K562 (cell line): ENCODE results near the gene FUBP3. TPM values are rescaled to one million over a fixed set of nuclear protein-coding genes. Genes with fewer than 3 reads are reported as not detected.

Experiments used
- ATF3 ChIP-seq, 2 experiments: fragments of 450-650 bp in 1 of 2; sonication (generic) in 1 of 2; formaldehyde crosslinking in 1 of 2; IDR thresholded peaks in 1 of 2; conservative IDR thresholded peaks in 1 of 2; 2 replicates each; pipeline versions ENCODE4 v1.6.1 to v1.8.1; 2016 to 2023; ENCODE audit warnings: mild to moderate bottlenecking in 2 of 2, moderate library complexity in 2 of 2, inconsistent platforms in 1 of 2, missing genetic modification reagents in 1 of 2
- ATF4 ChIP-seq: fragments of 450-650 bp; formaldehyde crosslinking; IDR thresholded peaks from 2 replicates; pipeline ENCODE4 v1.4.0; 2022; ENCODE audit warnings: mild to moderate bottlenecking, moderate library complexity
- HLTF ChIP-seq: fragments of 450-650 bp; IDR thresholded peaks from 2 replicates; pipeline ENCODE4 v1.6.1; 2016
- MAX ChIP-seq: sonication (generic); formaldehyde crosslinking; IDR thresholded peaks from 2 replicates; pipeline ENCODE4 v1.9.0; 2022; ENCODE audit warnings: mild to moderate bottlenecking, missing genetic modification reagents
- MCM5 ChIP-seq: fragments of 450-650 bp; IDR thresholded peaks from 2 replicates; pipeline ENCODE4 v1.6.1; 2016; ENCODE audit warnings: low read depth
- NFIX ChIP-seq: fragments of 250-450 bp; sonication (Bioruptor Pico); IDR thresholded peaks from 2 replicates; pipeline ENCODE4 v1.4.0; 2020; ENCODE audit warnings: low read depth, mild to moderate bottlenecking, moderate library complexity
- NFRKB ChIP-seq: fragments of 450-650 bp; IDR thresholded peaks from 2 replicates; pipeline ENCODE4 v1.6.1; 2016; ENCODE audit warnings: low read depth
- PHTF2 ChIP-seq: fragments of 250-450 bp; sonication (Bioruptor Pico); IDR thresholded peaks from 2 replicates; pipeline ENCODE4 v1.5.0; 2021; ENCODE audit warnings: mild to moderate bottlenecking
- RBM25 ChIP-seq: fragments of 200-400 bp; formaldehyde crosslinking; IDR thresholded peaks from 2 replicates; pipeline ENCODE4 v1.6.1; 2018; ENCODE audit warnings: low read length, low read depth, moderate library complexity; ENCODE audit not compliant: severe bottlenecking
- SMARCA5 ChIP-seq: fragments of 450-650 bp; IDR thresholded peaks from 2 replicates; pipeline ENCODE4 v1.6.1; 2016
- ZNF57 ChIP-seq: fragments of 450-650 bp; formaldehyde crosslinking; IDR thresholded peaks from 2 replicates; pipeline ENCODE4 v1.4.0; 2020; ENCODE audit warnings: mild to moderate bottlenecking, moderate library complexity
- polyA plus RNA-seq, 8 experiments: library from polyadenylated mRNA; depleted of rRNA in 4 of 8; stranded (reverse) in 5 of 8; unstranded in 3 of 8; fragments of >200 nt; fragmentation: Nextera tagmentation in 2 of 8; fragmentation: Illumina TruSeq in 1 of 8; extraction: Ambion mirVana in 2 of 8; extraction: Trizol in 1 of 8; gene quantifications; 2 replicates each; pipeline versions ENCODE4 v1.2.1 to v1.2.3, GENCODE V29; 2011 to 2014; ENCODE audit warnings: inconsistent platforms in 1 of 8, missing spikeins in 1 of 8
- total RNA-seq, 7 experiments: library from RNA; depleted of rRNA in 6 of 7; stranded (reverse); fragments of >200 nt in 6 of 7; fragmentation: Illumina TruSeq in 2 of 7; extraction: Trizol in 2 of 7; gene quantifications; 2 replicates each; pipeline versions ENCODE4 v1.2.1 to v1.2.3, GENCODE V29; 2011 to 2021; ENCODE audit warnings: low replicate concordance in 1 of 7

The FUBP3 gene
- total and polyA plus RNA-seq, 9 of the 15 experiments (the other 6 are each of a cell fraction or from before 2014, with no cell fraction given): 3.0 to 64.0 (median 48.1) TPM

GRCh38 chr9:130542457-130543228 lies 36.7 kb upstream of the FUBP3 start (continued):
- TF ChIP-seq MAX (0 out of 2 replicates have a peak, but pooled peaks have one; percentile 14), NFRKB (no peak), PHTF2 (CRISPR knock-in tag) (no peak), NFIX (CRISPR knock-in tag) (no peak), ATF3 (IDR thresholded peaks at IDR 0.05) (peak; percentile 86), ATF3 (CRISPR knock-in tag; conservative IDR thresholded peaks at IDR 0.05) (no peak), HLTF (0 out of 2 replicates have a peak, but pooled peaks have one; percentile 53), ZNF57 (CRISPR knock-in tag) (no peak), MCM5 (no peak), RBM25 (peak; percentile 56), SMARCA5 (0 out of 2 replicates have a peak, but pooled peaks have one; percentile 23), ATF4 (CRISPR knock-in tag) (no peak)
